Smooth muscle cell (in vitro differentiated cells): Measurements from ENCODE around the gene CUZD1. TPM values are rescaled to one million over a fixed set of nuclear protein-coding genes. Genes with fewer than 3 reads are reported as not detected.

Source experiments
- DNase-seq: peaks from one replicate; lab custom pipeline; 2025; ENCODE audit not compliant: unreplicated experiment; lab: John Stamatoyannopoulos, UW
- H2AFZ ChIP-seq: fragments of 200-600 bp; sonication (generic); 2 replicates; pipeline ENCODE4 v1.6.0; 2016; ENCODE audit warnings: antibody characterized with exemption, low read depth, mild to moderate bottlenecking
- H3F3A ChIP-seq: fragments of 200-600 bp; sonication (generic); 2 replicates; pipeline ENCODE4 v1.6.0; 2017; ENCODE audit warnings: antibody characterized with exemption, low read depth
- H3K27ac ChIP-seq: fragments of 200-600 bp; sonication (generic); 2 replicates; pipeline ENCODE4 v1.5.1; 2016; ENCODE audit warnings: low read depth, mild to moderate bottlenecking
- H3K27me3 ChIP-seq: fragments of 200-600 bp; sonication (generic); 2 replicates; pipeline ENCODE4 v1.6.1; 2016; ENCODE audit warnings: low read depth, mild to moderate bottlenecking
- H3K36me3 ChIP-seq: fragments of 200-600 bp; sonication (generic); 2 replicates; pipeline ENCODE4 v1.5.1; 2016; ENCODE audit warnings: low read depth
- H3K4me1 ChIP-seq: fragments of 200-600 bp; sonication (generic); 2 replicates; pipeline ENCODE4 v1.5.1; 2016; ENCODE audit warnings: low read depth
- H3K4me2 ChIP-seq: fragments of 200-600 bp; sonication (generic); 2 replicates; pipeline ENCODE4 v1.6.0; 2016; ENCODE audit warnings: mild to moderate bottlenecking
- H3K4me3 ChIP-seq: fragments of 200-600 bp; sonication (generic); 2 replicates; pipeline ENCODE4 v1.5.1; 2016; ENCODE audit warnings: mild to moderate bottlenecking
- H3K79me2 ChIP-seq: fragments of 200-600 bp; sonication (generic); 2 replicates; pipeline ENCODE4 v1.6.0; 2016; ENCODE audit warnings: low read depth, mild to moderate bottlenecking
- H3K9ac ChIP-seq: fragments of 200-600 bp; sonication (generic); 2 replicates; pipeline ENCODE4 v1.6.0; 2016; ENCODE audit warnings: low read depth
- H3K9me3 ChIP-seq: fragments of 200-600 bp; sonication (generic); replicated peaks from 2 replicates; pipeline ENCODE4 v1.5.1; 2016; ENCODE audit warnings: low read depth
- H4K20me1 ChIP-seq: fragments of 200-600 bp; sonication (generic); 2 replicates; pipeline ENCODE4 v1.6.0; 2016; ENCODE audit warnings: low read depth
- CTCF ChIP-seq: fragments of 200-600 bp; sonication (generic); IDR thresholded peaks from 2 replicates; pipeline ENCODE4 v1.5.1; 2017; ENCODE audit warnings: borderline replicate concordance, mild to moderate bottlenecking, antibody characterized with exemption; ENCODE audit not compliant: insufficient read depth, poor library complexity, severe bottlenecking
- WGBS: methylation state at CpG from one replicate; pipeline ENCODE4 v1.1.7; 2016; ENCODE audit warnings: low lambda C conversion rate; 5-methylcytosine and 5-hydroxymethylcytosine counted together
- polyA plus RNA-seq: library from polyadenylated mRNA; unstranded; fragments of >200 nt; fragmentation: Nextera tagmentation; extraction: Ambion mirVana; gene quantifications from 2 replicates; pipeline ENCODE4 v1.2.1, GENCODE V29; 2016
- total RNA-seq: library from RNA; depleted of rRNA; stranded (reverse); fragments of >200 nt; gene quantifications from 2 replicates; pipeline ENCODE4 v1.2.3, GENCODE V29; 2014

The CUZD1 gene
- total and polyA plus RNA-seq, 2 experiments from 2014 or later: 0.72 TPM; not detected in 1

- Histone ChIP-seq H3K27me3 (no peaks in the 10 kb centered on the region), H3K9me3 (no peaks in the 10 kb centered on the region), H4K20me1 (no peaks in the 10 kb centered on the region), H3K36me3 (no peaks in the 10 kb centered on the region), H3K4me3 (no peak overlapping the region), H3K4me2 (no peak overlapping the region), H2AFZ (no peak overlapping the region), H3K79me2 (no peaks in the 10 kb centered on the region), H3K27ac (no peak overlapping the region), H3K4me1 (no peaks in the 10 kb centered on the region), H3K9ac (no peak overlapping the region), H3F3A (no peaks in the 10 kb centered on the region)
- DNase-seq: no peak
- WGBS: 83% methylated on average over 4 of the region's 4 CpGs
- no peak for TF ChIP-seq CTCF
These were observed 6.8 kb downstream of the CUZD1 start for GRCh38 chr10:122838880-122839279.

GRCh38 chr10:122835908-122836307 lies 9.7 kb downstream of the CUZD1 start:
- Histone ChIP-seq H3K79me2 (no peaks in the 10 kb centered on the region), H3K9ac (no peak overlapping the region), H4K20me1 (no peaks in the 10 kb centered on the region), H3K27ac (no peak overlapping the region), H3K4me1 (no peaks in the 10 kb centered on the region), H3K36me3 (no peaks in the 10 kb centered on the region), H3K4me2 (no peak overlapping the region), H3K9me3 (no peaks in the 10 kb centered on the region), H3F3A (no peaks in the 10 kb centered on the region), H2AFZ (no peak overlapping the region), H3K27me3 (no peaks in the 10 kb centered on the region), H3K4me3 (no peak overlapping the region)
- no peak for DNase-seq
- TF ChIP-seq CTCF: no peak
- 77% methylated on average over 2 of the region's 2 CpGs for WGBS

GRCh38 chr10:122830965-122831353 lies 14.7 kb downstream of the CUZD1 start:
- H3K4me1 ChIP-seq: no peaks in the 10 kb centered on the region
- no peaks in the 10 kb centered on the region for H3K9me3 ChIP-seq
- no peak overlapping the region for H2AFZ ChIP-seq
- peaks cover 7% of the 10 kb centered on the region for H3K27me3 ChIP-seq
- H3K27ac ChIP-seq: no peak overlapping the region
- H3K4me2 ChIP-seq: no peak overlapping the region
- DNase-seq: no peak
- no peaks in the 10 kb centered on the region for H3F3A ChIP-seq
- H3K4me3 ChIP-seq: no peak overlapping the region
- no peaks in the 10 kb centered on the region for H3K36me3 ChIP-seq
- H3K79me2 ChIP-seq: no peaks in the 10 kb centered on the region
- H4K20me1 ChIP-seq: no peaks in the 10 kb centered on the region
- no peak overlapping the region for H3K9ac ChIP-seq
- TF ChIP-seq CTCF: no peak
- 44% methylated on average over 1 of the region's 1 CpG for WGBS

GRCh38 chr10:122830273-122830964 lies 15.2 kb downstream of the CUZD1 start:
- Histone ChIP-seq H3K27ac (no peak overlapping the region), H3K4me1 (no peaks in the 10 kb centered on the region), H3K4me3 (no peak overlapping the region), H3K36me3 (no peaks in the 10 kb centered on the region), H2AFZ (no peak overlapping the region), H4K20me1 (no peaks in the 10 kb centered on the region), H3K9me3 (no peaks in the 10 kb centered on the region), H3K9ac (no peak overlapping the region), H3K4me2 (no peak overlapping the region), H3K27me3 (peaks cover 7% of the 10 kb centered on the region), H3K79me2 (no peaks in the 10 kb centered on the region), H3F3A (no peaks in the 10 kb centered on the region)
- TF ChIP-seq CTCF: no peak
- 91% methylated on average over 7 of the region's 7 CpGs for WGBS
- DNase-seq: no peak
